Measurements from ENCODE around the gene CDK14. TPM values are rescaled to one million over a fixed set of nuclear protein-coding genes. Genes with fewer than 3 reads are reported as not detected.

CDK14 gene
- total RNA-seq, 4 donors from 2014 or later: 3.3 to 61.6 (median 38.7) TPM

GRCh38 chr7:90988516-90988915 is 392.4 kb downstream of the CDK14 start:
- Histone ChIP-seq H3K36me3 (no peaks in the 10 kb centered on the region), H3K4me3 (no peak overlapping the region), H3K27ac (no peak overlapping the region), H3K27me3 (no peaks in the 10 kb centered on the region), H3K9me3 (no peaks in the 10 kb centered on the region), H3K4me1 (no peaks in the 10 kb centered on the region)
- TF ChIP-seq POLR2A (IDR thresholded peaks at IDR 0.05) (no peak), CTCF (IDR thresholded peaks at IDR 0.05) (no peak)
- no peak for DNase-seq
- intact Hi-C loops (cut with DNase I; ENCODE audit: low total_unique reads): no loop called here

GRCh38 chr7:90988996-90989765 is 393.1 kb downstream of the CDK14 start:
- H3K9me3 ChIP-seq: no peaks in the 10 kb centered on the region
- intact Hi-C loops (cut with DNase I; ENCODE audit: low total_unique reads): no loop called here
- H3K36me3 ChIP-seq: no peaks in the 10 kb centered on the region
- H3K27ac ChIP-seq: no peak overlapping the region
- H3K27me3 ChIP-seq: no peaks in the 10 kb centered on the region
- no peaks in the 10 kb centered on the region for H3K4me1 ChIP-seq
- DNase-seq: no peak
- TF ChIP-seq CTCF (IDR thresholded peaks at IDR 0.05) (no peak), POLR2A (IDR thresholded peaks at IDR 0.05) (no peak)
- no peak overlapping the region for H3K4me3 ChIP-seq

GRCh38 chr7:90994121-90994520 is 398.0 kb downstream of the CDK14 start:
- no peak overlapping the region for H3K27ac ChIP-seq
- intact Hi-C loops (cut with DNase I; ENCODE audit: low total_unique reads): no loop called here
- DNase-seq: no peak
- H3K4me1 ChIP-seq: no peaks in the 10 kb centered on the region
- TF ChIP-seq POLR2A (IDR thresholded peaks at IDR 0.05) (no peak), CTCF (IDR thresholded peaks at IDR 0.05) (no peak)
- no peak overlapping the region for H3K4me3 ChIP-seq
- H3K27me3 ChIP-seq: no peaks in the 10 kb centered on the region
- H3K9me3 ChIP-seq: no peaks in the 10 kb centered on the region
- no peaks in the 10 kb centered on the region for H3K36me3 ChIP-seq

GRCh38 chr7:90994601-90995000 is 398.5 kb downstream of the CDK14 start:
- H3K4me3 ChIP-seq: no peak overlapping the region
- no peaks in the 10 kb centered on the region for H3K4me1 ChIP-seq
- no peak overlapping the region for H3K27ac ChIP-seq
- H3K27me3 ChIP-seq: no peaks in the 10 kb centered on the region
- DNase-seq: no peak
- TF ChIP-seq POLR2A (IDR thresholded peaks at IDR 0.05) (no peak), CTCF (IDR thresholded peaks at IDR 0.05) (no peak)
- no peaks in the 10 kb centered on the region for H3K36me3 ChIP-seq
- intact Hi-C loops (cut with DNase I; ENCODE audit: low total_unique reads): no loop called here
- H3K9me3 ChIP-seq: no peaks in the 10 kb centered on the region

GRCh38 chr7:90995996-90996395 is 399.9 kb downstream of the CDK14 start:
- no peaks in the 10 kb centered on the region for H3K27me3 ChIP-seq
- H3K4me1 ChIP-seq: no peaks in the 10 kb centered on the region
- intact Hi-C loops (cut with DNase I; ENCODE audit: low total_unique reads): no loop called here
- H3K36me3 ChIP-seq: no peaks in the 10 kb centered on the region
- TF ChIP-seq POLR2A (IDR thresholded peaks at IDR 0.05): no peak
- TF ChIP-seq CTCF (IDR thresholded peaks at IDR 0.05): no peak
- no peaks in the 10 kb centered on the region for H3K9me3 ChIP-seq
- no peak overlapping the region for H3K4me3 ChIP-seq
- no peak overlapping the region for H3K27ac ChIP-seq
- no peak for DNase-seq
